Measurements from ENCODE around the gene BABAM2.

DNA sequence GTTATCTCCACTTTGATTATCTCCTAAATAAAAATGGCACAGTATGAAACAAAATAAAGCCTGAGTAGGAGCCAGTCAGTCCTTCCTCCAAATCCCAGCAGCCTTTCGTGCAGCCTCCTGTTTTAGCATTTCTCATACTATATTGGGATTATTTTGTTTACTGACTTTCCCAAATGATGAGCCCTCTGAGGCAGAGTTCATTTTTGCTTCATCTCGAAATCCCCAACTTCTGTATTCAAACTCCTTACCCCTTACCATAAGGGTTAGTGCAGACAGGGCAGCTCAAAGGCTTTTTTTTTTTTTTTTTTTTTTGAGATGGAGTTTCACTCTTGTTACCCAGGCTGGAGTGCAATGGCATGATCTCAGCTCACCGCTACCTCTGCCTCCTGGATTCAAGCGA, 388.8 kb downstream of the BABAM2 start:
- TF ChIP-seq, protein P1, sequence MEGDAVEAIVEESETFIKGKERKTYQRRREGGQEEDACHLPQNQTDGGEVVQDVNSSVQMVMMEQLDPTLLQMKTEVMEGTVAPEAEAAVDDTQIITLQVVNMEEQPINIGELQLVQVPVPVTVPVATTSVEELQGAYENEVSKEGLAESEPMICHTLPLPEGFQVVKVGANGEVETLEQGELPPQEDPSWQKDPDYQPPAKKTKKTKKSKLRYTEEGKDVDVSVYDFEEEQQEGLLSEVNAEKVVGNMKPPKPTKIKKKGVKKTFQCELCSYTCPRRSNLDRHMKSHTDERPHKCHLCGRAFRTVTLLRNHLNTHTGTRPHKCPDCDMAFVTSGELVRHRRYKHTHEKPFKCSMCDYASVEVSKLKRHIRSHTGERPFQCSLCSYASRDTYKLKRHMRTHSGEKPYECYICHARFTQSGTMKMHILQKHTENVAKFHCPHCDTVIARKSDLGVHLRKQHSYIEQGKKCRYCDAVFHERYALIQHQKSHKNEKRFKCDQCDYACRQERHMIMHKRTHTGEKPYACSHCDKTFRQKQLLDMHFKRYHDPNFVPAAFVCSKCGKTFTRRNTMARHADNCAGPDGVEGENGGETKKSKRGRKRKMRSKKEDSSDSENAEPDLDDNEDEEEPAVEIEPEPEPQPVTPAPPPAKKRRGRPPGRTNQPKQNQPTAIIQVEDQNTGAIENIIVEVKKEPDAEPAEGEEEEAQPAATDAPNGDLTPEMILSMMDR (IDR thresholded peaks at IDR 0.05 in 2 of 3, conservative IDR thresholded peaks at IDR 0.05 in 1 of 3; ENCODE audit: insufficient read depth in 2 of 3, low read depth in 1 of 3, low read length in 3 of 3): no peak
- TF ChIP-seq TAF1 (IDR thresholded peaks at IDR 0.05; ENCODE audit: control insufficient read depth, extremely low read depth, insufficient read depth, low read length, severe bottlenecking): no peak
- TF ChIP-seq, protein P2, sequence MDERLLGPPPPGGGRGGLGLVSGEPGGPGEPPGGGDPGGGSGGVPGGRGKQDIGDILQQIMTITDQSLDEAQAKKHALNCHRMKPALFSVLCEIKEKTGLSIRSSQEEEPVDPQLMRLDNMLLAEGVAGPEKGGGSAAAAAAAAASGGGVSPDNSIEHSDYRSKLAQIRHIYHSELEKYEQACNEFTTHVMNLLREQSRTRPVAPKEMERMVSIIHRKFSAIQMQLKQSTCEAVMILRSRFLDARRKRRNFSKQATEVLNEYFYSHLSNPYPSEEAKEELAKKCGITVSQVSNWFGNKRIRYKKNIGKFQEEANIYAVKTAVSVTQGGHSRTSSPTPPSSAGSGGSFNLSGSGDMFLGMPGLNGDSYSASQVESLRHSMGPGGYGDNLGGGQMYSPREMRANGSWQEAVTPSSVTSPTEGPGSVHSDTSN (CRISPR knock-in tag; IDR thresholded peaks at IDR 0.05; ENCODE audit: low read depth): no peak
- TF ChIP-seq, protein P2 (tag; conservative IDR thresholded peaks at IDR 0.05; ENCODE audit: low read depth): no peak
- no peak for TF ChIP-seq ZNF780A (CRISPR knock-in tag; IDR thresholded peaks at IDR 0.05)
- TF ChIP-seq HNRNPLL (IDR thresholded peaks at IDR 0.05; ENCODE audit: low read depth, low read length, poor library complexity, severe bottlenecking): no peak
- TF ChIP-seq, protein P3, sequence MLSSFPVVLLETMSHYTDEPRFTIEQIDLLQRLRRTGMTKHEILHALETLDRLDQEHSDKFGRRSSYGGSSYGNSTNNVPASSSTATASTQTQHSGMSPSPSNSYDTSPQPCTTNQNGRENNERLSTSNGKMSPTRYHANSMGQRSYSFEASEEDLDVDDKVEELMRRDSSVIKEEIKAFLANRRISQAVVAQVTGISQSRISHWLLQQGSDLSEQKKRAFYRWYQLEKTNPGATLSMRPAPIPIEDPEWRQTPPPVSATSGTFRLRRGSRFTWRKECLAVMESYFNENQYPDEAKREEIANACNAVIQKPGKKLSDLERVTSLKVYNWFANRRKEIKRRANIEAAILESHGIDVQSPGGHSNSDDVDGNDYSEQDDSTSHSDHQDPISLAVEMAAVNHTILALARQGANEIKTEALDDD (IDR thresholded peaks at IDR 0.05): no peak
- TF ChIP-seq POLR2A (conservative IDR thresholded peaks at IDR 0.05): no peak
- TF ChIP-seq BRCA1 (IDR thresholded peaks at IDR 0.05): no peak
- no peak for TF ChIP-seq BRCA1 (CRISPR knock-in tag; IDR thresholded peaks at IDR 0.05)
- TF ChIP-seq POLR2AphosphoS5 (IDR thresholded peaks at IDR 0.05; ENCODE audit: control insufficient read depth, insufficient read depth, low read depth, low read length): no peak
- TF ChIP-seq TAF9B (IDR thresholded peaks at IDR 0.05; ENCODE audit: partially characterized antibody): no peak
- no peak for TF ChIP-seq NR1H2 (CRISPR knock-in tag; IDR thresholded peaks at IDR 0.05)
- no peak for TF ChIP-seq ZNF384 (IDR thresholded peaks at IDR 0.05; ENCODE audit: low read depth, low read length)
